Stomach (tissue), 9 donors: ENCODE data around the gene NAALADL2. TPM values are rescaled to one million over a fixed set of nuclear protein-coding genes. Genes with fewer than 3 reads are reported as not detected.

Source experiments
- DNase-seq, 2 donors: peaks; one replicate each; pipeline versions ENCODE4 v3.0.0 to v3.0.0-alpha.2; 2013 to 2019
- H3K27ac ChIP-seq, 5 donors: fragments of 200-600 bp in 4 of 5; sonication (generic) in 4 of 5; one replicate each; pipeline ENCODE4 v1.5.1; 2013 to 2019; ENCODE audit warnings: mild to moderate bottlenecking in 1 of 5, moderate library complexity in 1 of 5
- H3K27me3 ChIP-seq, 3 donors: fragments of 200-600 bp; sonication (generic); one replicate each; pipeline ENCODE4 v1.5.1; 2017 to 2019; ENCODE audit warnings: mixed run types in 1 of 3
- H3K36me3 ChIP-seq, 4 donors: fragments of 200-600 bp; sonication (generic); 1 replicate in 3 of 4; 2 replicates in 1 of 4; pipeline ENCODE4 v1.5.1; 2016 to 2019
- H3K4me1 ChIP-seq, 4 donors: fragments of 200-600 bp; sonication (generic); one replicate each; pipeline ENCODE4 v1.5.1; 2016 to 2019
- H3K4me3 ChIP-seq, 4 donors: fragments of 200-600 bp; sonication (generic) in 3 of 4; one replicate each; pipeline ENCODE4 v1.5.1; 2016 to 2019; ENCODE audit warnings: mild to moderate bottlenecking in 1 of 4
- H3K9me3 ChIP-seq, 4 donors: fragments of 200-600 bp; sonication (generic); one replicate each; pipeline ENCODE4 v1.5.1; 2016 to 2019
- CTCF ChIP-seq, 7 experiments: fragments of 450-650 bp in 4 of 7; fragments of 200-600 bp in 3 of 7; sonication (generic) in 3 of 7; IDR thresholded peaks; one replicate each; pipeline ENCODE4 v1.5.1; 2016 to 2019; ENCODE audit warnings: antibody characterized with exemption in 7 of 7, control low read depth in 2 of 7, mild to moderate bottlenecking in 1 of 7
- EP300 ChIP-seq: sonication (generic); formaldehyde crosslinking; IDR thresholded peaks from one replicate; pipeline ENCODE4 v1.6.1; 2017; ENCODE audit warnings: antibody characterized with exemption
- POLR2A ChIP-seq, 4 donors: fragments of 450-650 bp; IDR thresholded peaks; one replicate each; pipeline ENCODE4 v1.6.1; 2016; ENCODE audit warnings: antibody characterized with exemption in 4 of 4, control low read depth in 2 of 4, mild to moderate bottlenecking in 1 of 4, moderate library complexity in 1 of 4
- POLR2AphosphoS5 ChIP-seq, 3 donors: sonication (generic); formaldehyde crosslinking; IDR thresholded peaks; one replicate each; pipeline ENCODE4 v1.6.1; 2016; ENCODE audit warnings: antibody characterized with exemption in 3 of 3
- WGBS, 5 donors: extraction: QIAGEN DNeasy Blood & Tissue Kit in 3 of 5; methylation state at CpG; one replicate each; pipeline versions ENCODE4 v1.1.5 to v1.1.7; 2013 to 2018; 5-methylcytosine and 5-hydroxymethylcytosine counted together
- intact Hi-C: fragments of 100-400 bp; cut with DNase I; formaldehyde crosslinking; loops from one replicate; pipeline ENCODE4 v1.15.1; 2023; ENCODE audit warnings: low total_unique reads
- polyA plus RNA-seq, 3 donors: library from polyadenylated mRNA; stranded (reverse); fragments of 200-250 nt; gene quantifications; one replicate each; pipeline ENCODE4 v1.2.3, GENCODE V29; 2013
- total RNA-seq, 5 donors: library from RNA; depleted of rRNA; stranded (reverse); fragments of >200 nt; gene quantifications; one replicate each; pipeline versions ENCODE4 v1.1.0 to v1.2.3, GENCODE V29; 2014 to 2016
- donor health status: healthy with polysubstance abuse.
- donor health status: Bipolar disorder and iron deficiency.
- donor health status: healthy.

The NAALADL2 gene
- total and polyA plus RNA-seq, 8 donors: 0.58 to 43.7 (median 5.4) TPM

GRCh38 chr3:174959556-174960065 lies 100.5 kb downstream of the NAALADL2 start:
- no peak for TF ChIP-seq CTCF (IDR thresholded peaks at IDR 0.05)
- TF ChIP-seq POLR2AphosphoS5 (IDR thresholded peaks at IDR 0.05): no peak
- no peak for TF ChIP-seq EP300
- TF ChIP-seq POLR2A (IDR thresholded peaks at IDR 0.05): no peak
- H3K27ac ChIP-seq: no peak overlapping the region
- H3K36me3 ChIP-seq: no peaks in the 10 kb centered on the region
- H3K4me1 ChIP-seq: peaks cover 0 to 23% (median 8%) of the 10 kb centered on the region in 4 donors
- 82 to 92% (median 90%) methylated on average over 4 of the region's 4 CpGs for WGBS, 5 donors
- intact Hi-C loops: no loop called here
- no peak for DNase-seq
- H3K9me3 ChIP-seq: no peaks in the 10 kb centered on the region
- H3K27me3 ChIP-seq: no peaks in the 10 kb centered on the region
- H3K4me3 ChIP-seq: no peak overlapping the region

GRCh38 chr3:174960898-174961297 lies 101.8 kb downstream of the NAALADL2 start:
- 86 to 98% (median 94%) methylated on average over 1 of the region's 1 CpG for WGBS, 5 donors
- no peak for DNase-seq
- no peak for TF ChIP-seq EP300
- TF ChIP-seq POLR2AphosphoS5 (IDR thresholded peaks at IDR 0.05): no peak
- H3K27ac ChIP-seq: no peak overlapping the region
- no peaks in the 10 kb centered on the region for H3K27me3 ChIP-seq
- no peaks in the 10 kb centered on the region for H3K9me3 ChIP-seq
- H3K4me3 ChIP-seq: no peak overlapping the region
- intact Hi-C loops: no loop called here
- H3K36me3 ChIP-seq: no peaks in the 10 kb centered on the region
- peaks cover 0 to 18% (median 8%) of the 10 kb centered on the region in 4 donors for H3K4me1 ChIP-seq

DNA sequence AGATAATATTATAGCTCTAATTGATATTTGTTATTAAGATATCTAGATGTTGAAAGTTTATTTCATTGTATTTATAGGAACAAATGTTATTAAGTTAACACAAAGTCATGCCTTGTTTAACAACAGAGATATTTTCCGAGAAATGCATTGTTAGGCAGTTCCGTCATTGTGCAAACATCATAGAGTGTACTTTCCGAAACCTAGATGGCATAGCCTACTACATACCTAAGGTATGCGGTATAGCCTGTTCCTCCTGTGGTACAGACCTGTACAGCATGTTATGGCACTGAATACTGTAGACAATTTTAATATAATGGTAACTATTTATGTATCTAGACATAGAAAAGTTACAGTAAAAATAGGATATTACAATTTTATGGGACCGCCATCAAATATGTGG lies 114.3 kb downstream of the NAALADL2 start:
- Histone ChIP-seq H3K36me3 (no peaks in the 10 kb centered on the region), H3K9me3 (peaks cover 0 to 6% (median 0%) of the 10 kb centered on the region in 4 donors), H3K4me3 (no peak overlapping the region), H3K4me1 (no peaks in the 10 kb centered on the region), H3K27ac (peak overlapping the region in 1 of 5 donors; percentile 33), H3K27me3 (no peaks in the 10 kb centered on the region)
- peak; percentile 43 to 73 for DNase-seq
- WGBS, 5 donors: 49 to 68% (median 63%) methylated on average over 5 of the region's 5 CpGs
- intact Hi-C loops: no loop called here
- TF ChIP-seq POLR2A (IDR thresholded peaks at IDR 0.05) (no peak), POLR2AphosphoS5 (IDR thresholded peaks at IDR 0.05) (peak in 2 of 3 donors; percentile 18 to 89), CTCF (IDR thresholded peaks at IDR 0.05) (no peak), EP300 (no peak)

DNA sequence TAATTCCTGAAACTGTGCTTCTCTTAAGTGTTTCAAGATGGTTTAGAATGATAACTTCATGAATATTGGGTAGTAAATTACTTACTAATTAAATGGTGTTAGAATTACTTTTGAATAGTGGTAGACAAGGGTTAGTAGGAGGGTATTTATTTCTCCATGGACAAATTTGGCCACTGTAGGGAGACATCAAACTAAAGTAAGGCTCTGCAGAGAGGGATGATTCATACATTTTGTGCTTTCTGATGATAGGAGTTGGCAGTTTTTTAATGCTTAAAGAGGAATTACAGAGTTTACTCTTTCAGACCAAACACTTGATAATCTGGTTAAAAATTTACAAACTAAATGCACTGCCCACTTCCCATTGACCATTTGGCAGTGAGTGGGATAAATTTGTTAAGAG lies 127.6 kb downstream of the NAALADL2 start:
- intact Hi-C loops: no loop called here

More for the DNA sequence above, 127.6 kb downstream of the NAALADL2 start:
- Histone ChIP-seq H3K27me3 (no peaks in the 10 kb centered on the region), H3K27ac (no peak overlapping the region), H3K4me1 (no peaks in the 10 kb centered on the region), H3K9me3 (no peaks in the 10 kb centered on the region), H3K36me3 (no peaks in the 10 kb centered on the region), H3K4me3 (no peak overlapping the region)
- TF ChIP-seq POLR2AphosphoS5 (IDR thresholded peaks at IDR 0.05): no peak
- TF ChIP-seq POLR2A (IDR thresholded peaks at IDR 0.05): no peak
- TF ChIP-seq CTCF (IDR thresholded peaks at IDR 0.05): no peak
- no peak for TF ChIP-seq EP300
- no peak for DNase-seq
